Stimulated activated CD4-positive, alpha-beta T cell treated with anti-CD3 and anti-CD28 coated beads, Interleukin-2, amount 100 ng/mL, for 24 hours (primary cell): ENCODE data around the gene LRRC72.
A peak's percentile ranks its signal among the peaks of the same experiment; 100 is the strongest.
"Not testable (repeated sequence)": the region's sequence is repeated elsewhere in the genome, so short reads cannot be mapped to it uniquely, and the experiment has no call there.

ENCODE experiments used
- DNase-seq, 2 donors: peaks; one replicate each; pipeline ENCODE4 v3.0.0-alpha.2; 2020

Gene LRRC72

DNA sequence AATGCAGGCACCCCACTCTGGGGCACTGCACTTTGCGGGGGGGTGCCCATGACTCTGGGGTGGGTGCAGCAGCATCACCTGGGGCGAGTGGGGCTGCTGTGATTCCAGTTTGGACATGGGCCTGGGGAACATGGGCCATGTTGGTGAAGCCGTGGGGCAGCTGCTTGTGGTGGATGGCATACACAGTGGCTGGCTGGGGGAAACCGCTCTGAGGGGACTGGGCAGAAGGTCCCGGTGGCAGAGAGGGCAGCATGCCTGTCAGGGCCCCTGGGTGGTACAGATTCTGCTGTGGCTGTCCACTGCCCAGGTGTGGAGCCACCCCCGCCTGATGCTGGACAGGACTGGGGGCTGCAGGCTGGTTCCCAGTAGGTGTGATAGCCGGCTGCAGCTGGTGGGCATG, 57.2 kb downstream of the LRRC72 start:
- no peak for DNase-seq

DNA sequence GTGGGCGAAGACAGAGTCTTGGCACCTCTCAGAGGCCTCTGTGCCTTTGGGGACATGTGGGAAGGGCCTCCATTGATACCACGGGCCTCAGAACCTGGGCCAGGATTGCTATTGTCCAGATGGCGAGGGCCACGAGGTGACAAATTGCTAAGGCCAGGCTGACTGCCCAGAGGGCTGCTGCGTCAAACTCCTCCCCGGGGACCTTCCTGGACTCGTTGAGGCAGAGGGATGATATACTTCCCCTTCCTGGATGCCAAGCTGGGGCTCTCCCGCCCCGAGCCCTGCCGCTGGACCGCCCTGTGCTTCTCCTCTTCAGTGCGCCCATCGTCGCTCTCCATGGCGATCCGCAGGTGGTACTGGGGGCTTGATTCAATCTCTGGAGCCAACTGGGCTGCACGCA, 58.9 kb downstream of the LRRC72 start:
- no peak for DNase-seq

DNA sequence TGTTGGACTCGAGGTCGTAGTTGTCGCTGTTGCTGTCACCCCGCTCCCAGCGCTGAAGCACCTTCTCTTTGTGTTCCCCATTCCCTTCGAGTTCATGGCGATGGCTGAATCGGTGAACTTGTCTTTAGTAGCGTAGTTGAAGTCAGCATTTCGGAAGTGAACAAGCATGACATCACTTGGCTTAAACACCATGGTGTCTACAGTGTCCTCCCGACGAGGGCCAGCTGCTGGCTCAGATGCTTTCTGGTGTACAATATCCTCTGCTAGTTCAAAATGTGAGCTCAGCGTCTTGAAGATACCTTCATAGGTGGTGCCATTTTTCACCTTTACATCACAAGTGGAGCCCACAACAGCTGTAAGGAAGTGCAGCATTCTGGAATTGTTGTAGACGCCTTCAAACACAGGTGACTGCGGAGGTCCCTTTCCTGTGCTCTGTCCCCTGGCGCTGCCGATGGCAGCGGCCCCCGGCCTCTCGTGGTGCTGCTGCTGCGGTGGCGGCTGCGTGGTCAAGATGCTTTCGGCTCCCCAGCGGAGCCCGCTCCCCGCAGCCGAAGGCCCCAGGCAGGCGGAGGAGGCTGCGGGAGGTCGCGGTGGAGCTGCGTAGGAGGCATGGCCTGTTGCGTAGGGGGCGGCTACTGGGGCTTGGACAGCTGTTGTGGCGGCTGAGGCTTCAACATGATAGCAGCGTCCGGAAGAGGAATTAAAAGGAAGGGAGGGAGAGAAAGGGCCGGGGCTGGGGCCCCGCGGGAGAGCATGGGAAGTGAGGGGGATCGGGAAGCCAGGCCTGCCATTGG, 59.7 kb downstream of the LRRC72 start:
- no peak for DNase-seq

DNA sequence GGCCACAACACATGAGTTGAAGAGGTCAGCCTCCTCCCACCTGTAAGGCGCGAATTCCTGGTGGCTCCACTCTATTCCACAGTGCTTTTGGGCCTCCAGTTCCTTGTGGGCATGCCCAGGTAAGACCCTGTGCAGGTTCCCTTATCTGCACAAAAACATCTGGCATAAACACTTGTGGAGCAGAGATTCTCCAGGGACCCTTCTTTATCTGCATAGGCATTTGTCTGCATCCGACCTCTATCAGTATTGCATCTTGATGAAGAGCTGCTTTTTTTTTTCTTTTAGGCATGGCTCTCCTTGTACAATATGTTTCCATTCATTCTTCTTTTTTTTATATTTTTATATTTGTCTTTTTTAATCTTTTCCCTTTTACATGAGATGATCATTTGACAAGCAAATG, 60.5 kb downstream of the LRRC72 start:
- no peak for DNase-seq

DNA sequence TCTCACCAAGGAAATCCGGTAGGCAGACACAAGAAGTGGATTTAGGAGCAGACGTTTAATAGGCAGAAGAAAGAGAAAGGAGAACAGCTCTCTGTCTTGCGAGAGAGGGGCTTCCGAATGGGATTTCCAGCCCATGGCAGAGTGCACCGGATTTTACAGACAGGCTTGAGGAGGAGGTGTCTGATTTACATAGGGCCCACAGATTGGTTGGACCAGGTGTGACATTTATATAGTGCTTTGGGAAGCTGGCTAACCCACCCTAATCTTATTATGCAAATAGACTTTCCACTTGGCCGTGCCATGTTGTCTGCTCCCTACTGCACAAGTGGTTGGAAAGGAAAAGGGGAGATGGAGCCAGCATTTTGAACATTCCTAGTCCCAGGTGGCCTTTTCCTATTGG, 61.2 kb downstream of the LRRC72 start:
- no peak for DNase-seq

DNA sequence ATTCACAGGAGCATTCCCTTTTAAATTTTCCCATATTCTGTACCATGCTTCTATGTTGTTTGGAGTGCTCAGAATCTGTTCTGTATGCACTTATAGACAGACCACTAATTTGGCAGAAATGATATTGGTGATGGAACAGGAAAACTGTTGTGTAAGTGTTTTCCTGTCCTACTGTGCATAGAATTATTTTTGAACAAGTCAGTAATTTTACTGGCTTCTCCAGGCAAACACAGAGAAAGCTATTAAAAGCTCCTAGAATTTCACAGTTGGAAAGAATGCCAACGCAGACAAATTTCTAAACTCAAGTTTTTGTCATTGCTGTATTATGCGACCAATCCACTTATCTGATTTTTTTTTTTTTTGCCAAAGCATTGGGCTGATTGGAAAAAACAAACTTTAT, 63.3 kb downstream of the LRRC72 start:
- no peak for DNase-seq

DNA sequence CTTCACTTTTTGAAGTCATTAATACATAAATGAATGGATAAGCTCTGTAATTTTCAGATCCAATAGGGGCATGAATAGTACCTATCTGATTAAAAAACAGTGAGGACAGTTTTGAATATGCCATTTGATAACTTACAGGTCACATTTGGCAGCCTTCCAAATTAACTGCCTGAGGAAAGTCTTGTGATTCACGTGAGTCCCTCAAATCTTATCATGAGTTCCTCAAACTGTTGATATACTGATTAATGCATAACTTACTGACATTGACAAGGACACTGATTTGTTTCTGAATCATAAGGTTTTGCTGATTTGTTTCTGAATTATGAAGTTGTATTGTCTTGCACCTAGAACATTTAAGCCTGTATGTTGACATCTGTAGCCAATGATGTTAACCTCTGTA, 63.8 kb downstream of the LRRC72 start:
- no peak for DNase-seq

DNA sequence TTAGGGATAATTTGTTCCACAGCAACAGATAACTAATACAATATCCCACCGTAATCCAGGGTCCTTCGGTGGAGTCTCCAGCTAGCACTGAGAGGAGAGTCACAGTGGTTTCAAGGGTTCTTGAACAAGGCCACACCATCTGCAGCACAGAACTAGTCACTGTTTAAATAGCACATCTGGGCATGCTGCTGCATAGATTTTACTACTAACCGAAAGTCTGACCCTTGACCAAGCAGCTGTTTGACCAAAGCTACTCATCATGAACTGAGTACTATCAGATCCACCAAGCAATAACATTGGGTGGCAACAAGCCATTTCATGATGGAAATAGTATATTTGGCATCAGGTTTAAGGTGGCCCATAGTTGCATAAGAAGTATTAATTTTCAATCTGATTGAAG, 65.8 kb downstream of the LRRC72 start:
- DNase-seq: no peak

DNA sequence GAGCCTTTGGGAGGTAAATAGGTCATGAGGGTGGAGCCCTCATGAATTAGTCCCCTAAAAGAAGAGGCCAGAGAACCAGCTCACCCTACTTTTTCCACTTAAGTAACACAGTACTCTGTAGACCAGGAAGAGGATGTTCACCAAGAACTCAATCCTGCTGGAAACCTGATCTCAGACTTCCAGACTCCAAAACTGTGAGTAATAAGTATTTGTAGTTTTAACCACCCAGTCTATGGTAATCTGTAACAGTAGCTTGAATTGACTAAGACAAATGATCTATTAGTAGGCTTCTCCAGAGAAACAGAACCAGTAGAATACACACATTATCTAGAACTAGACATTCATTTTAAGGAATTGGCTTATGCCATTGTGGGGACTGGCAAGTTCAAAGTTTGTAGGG, 67.4 kb downstream of the LRRC72 start:
- no peak for DNase-seq

DNA sequence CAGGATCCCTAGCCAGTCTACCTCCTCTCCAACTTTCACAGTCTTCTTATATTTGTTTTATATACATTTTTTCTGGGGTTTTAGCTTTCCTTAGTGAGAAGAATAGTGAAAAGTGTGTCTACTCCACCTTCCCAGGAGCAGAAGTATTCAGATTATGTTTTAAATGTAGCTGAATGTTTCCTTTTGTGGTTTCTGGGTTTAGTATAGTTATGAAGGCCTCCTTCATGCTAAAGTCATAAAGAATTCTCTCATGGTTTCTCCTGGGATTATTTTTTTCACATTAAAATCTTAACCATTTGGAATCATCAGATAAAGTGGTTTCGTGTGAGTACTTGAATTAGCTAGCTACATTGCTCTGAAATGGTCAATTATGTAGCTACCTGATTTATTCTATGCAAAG, 68.1 kb downstream of the LRRC72 start:
- no peak for DNase-seq

DNA sequence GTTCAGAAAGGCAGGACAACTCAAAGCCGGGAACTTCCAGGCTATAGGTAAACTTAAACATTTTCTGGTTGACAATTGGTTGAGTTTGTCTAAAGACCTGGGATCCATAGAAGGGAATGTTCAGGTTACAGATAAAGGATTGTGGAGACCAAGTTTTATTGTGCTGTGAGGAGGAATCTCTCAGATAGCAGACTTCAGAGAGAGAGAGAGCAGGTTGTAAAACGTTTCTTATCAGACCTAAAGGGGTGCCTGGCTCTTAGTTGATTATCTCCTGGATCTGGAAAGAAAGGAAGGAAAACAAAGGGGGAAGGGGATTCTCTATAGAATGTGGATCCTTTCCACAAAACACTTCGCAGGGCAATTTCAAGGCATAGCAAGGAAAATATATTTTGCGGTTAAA, 69.0 kb downstream of the LRRC72 start:
- not testable (repeated sequence) for DNase-seq

DNA sequence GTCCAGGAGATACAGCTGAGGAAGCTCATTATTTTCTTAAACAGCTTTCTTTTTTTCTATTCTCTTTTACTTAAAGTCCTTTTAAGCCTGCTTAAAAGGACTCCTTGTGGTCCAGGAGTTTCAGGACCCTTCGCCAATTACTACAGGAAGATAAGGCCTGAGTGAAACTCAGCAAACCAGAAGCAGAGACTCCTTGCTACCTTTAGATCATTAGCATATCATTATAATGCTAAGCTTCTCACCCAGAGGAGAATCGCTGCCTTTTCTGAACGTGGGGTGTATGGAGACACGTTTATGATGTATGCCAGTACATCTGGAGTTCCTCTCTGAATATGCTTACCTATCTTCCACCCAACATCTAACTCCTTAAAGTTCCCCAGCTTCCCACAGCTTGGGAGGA, 71.4 kb downstream of the LRRC72 start:
- DNase-seq: no peak

DNA sequence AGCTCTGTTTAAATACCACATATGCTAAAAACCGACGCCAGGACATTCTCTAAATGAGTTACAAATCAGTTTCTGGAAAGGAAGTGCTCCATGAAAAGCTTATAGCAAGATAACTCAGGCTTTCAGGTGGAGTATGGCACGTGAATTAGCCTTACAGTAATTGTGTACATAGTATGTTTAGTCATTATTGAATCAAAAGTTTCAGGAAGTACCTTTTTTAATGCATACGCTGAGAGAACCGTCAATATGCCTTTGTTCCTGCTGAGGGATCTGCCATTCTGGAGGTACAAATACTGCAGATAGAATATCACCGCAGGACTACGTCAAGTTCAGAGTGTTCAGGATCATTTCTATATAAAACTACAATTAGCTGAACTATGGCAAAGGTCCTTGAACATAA, 73.2 kb downstream of the LRRC72 start:
- DNase-seq: no peak

DNA sequence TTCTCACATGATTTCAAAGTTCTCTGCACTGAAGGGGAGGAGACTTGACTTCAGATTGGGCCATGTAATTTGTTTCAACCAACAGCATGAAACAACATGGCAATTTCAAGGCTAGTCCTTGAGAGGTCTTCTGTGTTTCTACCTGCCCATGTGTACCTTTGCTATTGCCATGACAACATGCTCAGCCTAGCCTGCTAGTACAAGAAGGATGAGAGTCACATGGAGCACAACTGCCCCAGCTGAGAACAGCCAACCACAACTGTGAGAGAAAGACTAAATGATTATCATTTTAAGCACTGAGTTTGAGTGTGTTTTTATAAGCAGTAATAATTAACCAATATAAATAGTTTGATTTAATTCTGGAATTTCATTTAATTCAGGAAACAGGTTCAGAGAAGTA, 77.0 kb downstream of the LRRC72 start:
- DNase-seq: no peak

DNA sequence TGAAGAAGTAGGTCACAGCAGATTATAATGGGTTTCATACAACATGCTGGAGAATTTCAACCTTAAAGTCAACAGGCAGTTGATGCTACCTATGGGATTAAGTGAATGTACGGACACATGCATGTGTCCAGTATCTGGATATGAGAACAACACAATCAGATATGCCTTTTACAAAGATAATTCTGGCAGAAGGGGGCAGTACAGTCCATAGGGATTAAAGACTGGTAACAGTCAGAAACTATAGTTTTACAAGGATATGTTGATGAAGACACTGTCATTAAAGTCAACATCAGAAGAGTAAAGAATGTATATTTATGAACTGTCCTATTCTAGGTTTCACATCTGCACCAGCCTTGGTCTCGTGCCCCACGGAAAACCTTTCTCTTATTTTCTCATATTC, 77.4 kb downstream of the LRRC72 start:
- no peak for DNase-seq

DNA sequence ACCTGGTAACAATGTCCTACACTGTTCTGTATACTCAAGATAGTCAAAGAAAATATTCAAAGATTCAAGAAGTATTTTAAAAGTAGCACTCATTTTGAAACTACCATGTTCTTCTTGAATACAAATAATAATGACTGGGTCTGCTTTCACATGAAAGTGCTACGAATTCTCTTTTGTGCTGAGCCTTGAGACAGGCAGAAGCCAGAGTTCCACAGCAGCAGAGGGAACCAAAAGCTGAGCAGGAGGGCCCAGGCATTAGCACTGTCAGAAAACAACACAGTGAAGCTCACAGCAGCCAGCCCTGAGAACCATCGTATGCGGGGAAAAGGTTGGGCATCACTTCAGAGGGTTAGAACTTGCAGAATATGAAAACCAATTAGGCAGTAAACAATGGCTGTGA, 80.1 kb downstream of the LRRC72 start:
- no peak for DNase-seq

DNA sequence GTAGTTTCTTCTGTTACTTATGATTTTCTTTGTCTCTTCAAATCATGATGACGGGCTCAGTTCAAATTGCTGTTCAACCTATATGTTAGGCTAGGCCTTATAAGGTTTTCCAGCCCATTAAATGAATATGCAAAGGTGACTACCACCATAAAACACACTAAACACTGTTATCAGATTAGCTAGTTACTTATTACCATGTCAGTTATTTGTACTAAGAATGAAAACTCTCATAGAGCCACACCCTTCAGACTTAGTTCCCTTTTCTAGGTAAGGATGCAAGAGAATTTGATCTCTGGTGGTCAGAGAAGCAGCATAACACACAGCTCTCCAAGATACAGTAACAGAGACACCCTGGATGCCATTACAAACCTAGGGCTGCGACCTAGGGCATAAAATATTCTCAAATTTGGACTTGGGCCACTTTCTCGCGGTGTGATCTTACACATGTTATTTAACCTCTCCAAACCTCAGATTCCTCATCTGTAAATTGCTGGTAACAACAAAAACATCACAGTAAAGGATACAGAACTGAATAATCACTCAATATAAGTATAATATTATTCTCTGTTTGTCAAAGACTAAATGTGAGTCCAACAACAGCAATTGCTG, 83.3 kb downstream of the LRRC72 start:
- no peak for DNase-seq

DNA sequence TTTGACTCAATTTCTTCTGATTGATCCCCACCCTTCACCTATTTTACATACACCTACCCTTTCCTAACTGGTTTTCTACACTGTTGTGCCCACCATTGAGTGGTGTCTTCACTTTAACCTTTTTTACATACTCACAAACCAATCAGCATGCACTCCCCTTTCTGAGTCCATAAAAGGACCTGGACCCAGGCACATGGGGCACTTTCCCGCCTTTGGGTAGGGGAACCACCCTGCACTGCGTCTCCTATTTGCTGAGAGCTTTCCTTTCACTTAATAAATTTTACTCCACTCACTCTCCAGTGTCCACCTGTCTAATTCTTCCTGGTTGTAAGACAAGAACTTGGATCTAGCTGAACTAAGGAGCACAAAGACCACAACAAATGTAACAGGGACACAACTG, 85.1 kb downstream of the LRRC72 start:
- no peak for DNase-seq

DNA sequence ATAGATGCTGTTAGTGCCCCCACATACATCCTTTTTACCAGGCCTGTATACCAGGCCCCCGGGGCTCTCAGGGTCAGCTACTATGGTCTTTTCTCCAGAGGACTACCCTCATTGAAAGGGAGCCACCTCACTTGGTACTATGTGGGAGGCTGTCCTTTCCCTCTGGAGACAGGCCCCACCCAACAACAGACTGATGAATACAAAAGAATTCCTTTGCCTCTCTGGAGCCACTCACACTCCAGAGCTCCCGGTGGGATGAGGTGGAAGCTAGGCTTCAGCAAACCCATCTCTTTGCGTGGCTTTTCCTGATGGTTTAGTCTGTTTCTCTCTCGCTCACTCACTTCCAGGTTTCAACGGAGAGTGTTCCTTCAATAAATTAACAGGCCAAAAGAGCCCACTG, 88.6 kb downstream of the LRRC72 start:
- no peak for DNase-seq

DNA sequence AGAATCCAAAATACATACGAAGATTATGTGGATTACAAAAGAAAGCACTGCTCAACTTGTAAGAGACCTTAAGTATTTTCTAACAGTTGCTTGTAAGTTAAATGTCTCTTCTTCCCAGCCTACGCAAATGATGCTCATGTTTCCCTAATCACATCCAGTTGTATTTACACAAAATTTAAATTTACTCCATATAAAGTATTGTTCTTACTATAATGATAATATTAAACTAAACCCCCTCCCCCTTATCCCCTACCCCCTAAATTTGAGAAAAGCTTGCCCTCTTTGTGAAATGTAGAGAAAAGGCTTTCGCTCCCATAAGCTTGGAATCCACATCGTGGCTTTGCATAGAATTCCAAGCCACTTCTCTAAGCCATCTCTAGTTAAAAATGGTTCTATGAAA, 89.5 kb downstream of the LRRC72 start:
- no peak for DNase-seq

DNA sequence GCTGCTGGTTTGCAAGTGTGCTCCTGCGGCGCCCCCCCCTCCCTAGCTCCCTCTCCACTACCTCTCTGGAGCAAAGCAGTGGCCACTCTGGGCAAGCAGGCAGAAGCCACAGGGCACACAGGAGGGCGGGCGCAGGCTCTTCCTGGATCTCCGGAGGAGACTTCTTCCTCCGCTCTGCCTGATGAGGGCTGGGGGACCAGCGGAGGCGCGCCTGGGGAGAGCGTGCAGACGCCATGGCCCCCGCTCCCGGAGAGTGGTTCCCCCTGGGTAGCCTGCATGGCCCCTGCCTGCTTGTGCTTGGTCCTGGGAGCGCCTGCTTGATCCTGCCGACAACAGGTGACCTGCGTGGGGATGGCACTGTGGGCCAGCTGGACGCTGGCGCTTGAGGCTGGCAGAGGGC, 89.9 kb downstream of the LRRC72 start:
- no peak for DNase-seq

DNA sequence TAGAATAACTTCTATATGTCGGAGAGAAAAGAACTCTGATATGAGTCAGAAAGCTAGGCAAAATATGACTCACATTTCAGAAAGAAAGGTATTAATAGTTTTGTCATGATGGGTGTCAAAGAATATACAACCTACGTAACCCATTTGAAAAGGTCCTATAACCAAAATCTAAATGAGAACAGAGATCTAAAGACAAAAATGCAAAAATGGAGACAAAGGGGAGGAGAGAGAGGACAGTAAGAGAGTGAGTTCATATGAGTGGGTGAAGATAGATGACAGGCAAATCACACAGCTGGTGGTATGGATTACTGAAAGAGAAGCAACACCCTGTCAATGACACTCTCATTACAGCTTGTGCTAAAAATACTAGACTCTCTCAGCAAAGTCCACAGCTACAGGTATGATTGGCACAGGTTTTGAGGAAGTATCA, 93.4 kb downstream of the LRRC72 start:
- DNase-seq: peak in 1 of 2 donors; percentile 20

DNA sequence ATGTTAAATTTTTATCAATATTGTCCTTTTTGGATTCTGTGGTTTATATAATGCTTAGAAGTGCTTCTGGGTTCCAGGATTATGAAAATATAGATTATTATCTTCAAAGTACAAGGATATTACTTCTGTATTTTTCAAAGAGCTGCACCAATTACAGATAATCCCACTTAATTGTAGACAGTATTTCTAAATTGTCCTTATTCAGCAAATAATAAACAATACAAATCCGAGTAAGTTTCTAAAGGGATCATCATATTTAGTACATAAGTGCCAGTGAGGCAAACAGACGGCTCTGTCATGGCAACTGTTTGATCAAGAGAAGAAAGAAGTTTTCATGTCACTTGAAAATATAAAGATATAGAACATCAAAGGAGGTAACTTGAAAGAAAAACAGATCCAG, 99.8 kb downstream of the LRRC72 start:
- no peak for DNase-seq

DNA sequence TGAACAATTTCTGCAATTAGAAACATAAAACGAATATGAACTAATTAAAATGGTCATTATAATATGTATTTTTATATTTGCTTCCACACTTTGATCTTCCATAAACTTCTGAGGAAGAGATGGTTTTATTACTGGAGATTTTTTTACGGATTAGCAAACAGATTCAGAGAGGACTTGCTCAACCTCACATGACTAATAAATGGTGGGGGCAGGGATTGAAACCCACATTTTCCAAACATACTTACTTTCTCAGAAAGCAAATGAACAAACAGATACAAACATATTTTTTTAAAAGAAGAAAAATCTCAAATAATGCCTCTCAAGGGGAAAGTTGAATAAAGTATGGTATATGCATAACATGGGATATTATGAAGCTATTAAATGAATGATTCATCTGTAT, 100.6 kb downstream of the LRRC72 start:
- DNase-seq: no peak

DNA sequence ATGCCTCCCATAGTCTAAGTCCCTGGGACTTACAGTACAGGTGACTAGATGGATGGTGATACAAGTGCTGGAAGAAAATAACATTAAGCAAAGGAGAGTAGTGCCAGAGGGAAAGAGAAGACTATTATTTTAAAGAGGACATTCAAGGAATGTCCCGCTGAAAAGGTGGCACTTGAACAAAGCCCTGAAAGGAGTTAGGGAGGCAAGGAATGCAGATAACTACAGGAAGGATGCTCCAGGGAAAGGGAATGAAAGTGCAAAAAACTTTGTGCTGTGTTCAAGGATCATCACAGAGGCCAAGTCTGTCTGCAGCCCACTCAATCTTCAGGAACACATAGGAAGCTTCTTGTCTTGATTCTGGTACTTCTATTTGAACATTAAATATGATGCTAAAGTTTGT, 104.0 kb downstream of the LRRC72 start:
- no peak for DNase-seq
